ENCODE measurements around the gene MYO18B.

Gene MYO18B

DNA sequence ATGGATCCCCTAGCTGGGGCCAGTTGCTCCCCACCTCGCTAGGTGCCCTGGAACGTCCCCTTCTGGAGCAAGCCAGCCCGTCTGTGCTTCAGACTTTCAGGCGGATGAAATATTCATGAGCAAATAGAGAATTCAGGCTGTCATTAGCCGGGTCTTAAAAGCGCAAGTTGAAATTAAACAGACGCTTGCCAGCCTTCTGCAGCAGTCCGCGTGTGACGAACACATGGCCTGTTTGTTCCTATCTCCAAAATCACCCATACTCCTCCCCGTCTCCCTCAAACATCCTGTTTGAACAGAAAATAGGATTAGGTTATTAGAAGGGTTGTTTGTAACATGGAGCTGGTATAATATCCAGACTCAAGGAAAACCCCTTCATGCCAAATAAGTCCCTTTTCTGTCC lies 38.7 kb downstream of the MYO18B start:
- peak; percentile 30 for DNase-seq

- DNase-seq = no peak
Measured at GRCh38 chr22:25781801-25782200, 39.8 kb downstream of the MYO18B start.

- DNase-seq = no peak
Measured at GRCh38 chr22:25782831-25783230, 40.8 kb downstream of the MYO18B start.

DNA sequence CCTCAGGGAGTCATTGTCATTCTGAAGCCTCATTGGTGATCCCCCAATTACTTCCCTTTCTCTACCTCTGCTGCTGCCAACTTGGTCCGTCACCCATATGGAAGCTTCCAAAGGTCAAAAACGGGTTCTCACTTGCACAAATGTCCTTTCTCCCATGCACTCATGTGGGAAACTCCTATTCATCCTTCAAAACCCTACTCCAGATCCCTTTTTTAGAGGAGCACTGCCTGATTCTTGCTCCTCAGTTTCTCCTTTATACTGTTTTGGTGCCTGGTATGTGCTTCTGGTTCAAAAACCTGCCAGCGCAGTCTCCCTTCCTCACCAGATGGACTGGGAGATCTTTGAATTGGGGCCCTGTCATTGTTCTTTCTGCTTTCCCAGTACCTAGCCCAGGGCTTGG lies 41.9 kb downstream of the MYO18B start:
- no peak for DNase-seq

DNA sequence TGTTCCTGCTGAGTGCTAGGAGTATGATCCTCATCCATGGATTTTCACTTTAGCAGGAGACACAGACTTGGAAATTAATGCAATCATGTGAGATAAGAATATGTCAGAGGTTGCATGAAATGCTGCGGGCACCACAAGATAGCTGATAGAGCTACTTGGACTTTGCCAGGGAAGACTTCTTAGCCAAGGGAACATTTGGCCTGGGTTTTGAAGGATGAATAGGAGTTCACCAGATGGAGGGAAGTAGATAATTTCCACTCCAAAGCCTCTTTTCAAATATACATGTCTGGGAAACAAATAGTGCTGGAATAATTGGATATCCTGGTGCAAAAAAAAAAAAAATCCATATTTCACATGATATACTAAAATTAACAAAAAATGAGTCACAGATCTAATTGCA lies 44.2 kb downstream of the MYO18B start:
- no peak for DNase-seq

DNA sequence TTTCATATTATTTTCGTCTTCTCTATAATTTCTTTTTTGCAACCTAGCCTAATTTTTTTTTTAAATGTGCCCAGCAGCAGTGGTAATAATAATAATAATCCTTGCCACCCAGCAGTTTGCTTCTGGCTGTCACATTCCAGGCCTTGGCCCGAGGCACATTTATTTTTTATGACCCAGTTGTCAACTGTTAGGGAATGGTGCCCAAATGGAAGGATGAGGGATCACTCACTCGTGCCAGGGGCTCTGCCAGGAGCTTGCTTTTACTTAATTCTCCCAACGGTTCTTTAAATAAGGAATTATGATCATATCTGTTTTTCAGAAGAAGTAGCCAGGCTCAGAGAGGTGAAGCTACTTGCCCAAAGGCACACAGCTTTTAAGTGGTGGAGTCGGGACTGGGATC lies 49.6 kb downstream of the MYO18B start:
- DNase-seq = no peak

- peak; percentile 25 for DNase-seq
Measured at GRCh38 chr22:25795478-25795877, 53.5 kb downstream of the MYO18B start.

- no peak for DNase-seq
Measured at GRCh38 chr22:25797498-25798290, 55.7 kb downstream of the MYO18B start.

GRCh38 chr22:25800766-25801165 lies 58.8 kb downstream of the MYO18B start:
- DNase-seq = no peak

GRCh38 chr22:25802018-25802417 lies 60.0 kb downstream of the MYO18B start:
- no peak for DNase-seq

DNA sequence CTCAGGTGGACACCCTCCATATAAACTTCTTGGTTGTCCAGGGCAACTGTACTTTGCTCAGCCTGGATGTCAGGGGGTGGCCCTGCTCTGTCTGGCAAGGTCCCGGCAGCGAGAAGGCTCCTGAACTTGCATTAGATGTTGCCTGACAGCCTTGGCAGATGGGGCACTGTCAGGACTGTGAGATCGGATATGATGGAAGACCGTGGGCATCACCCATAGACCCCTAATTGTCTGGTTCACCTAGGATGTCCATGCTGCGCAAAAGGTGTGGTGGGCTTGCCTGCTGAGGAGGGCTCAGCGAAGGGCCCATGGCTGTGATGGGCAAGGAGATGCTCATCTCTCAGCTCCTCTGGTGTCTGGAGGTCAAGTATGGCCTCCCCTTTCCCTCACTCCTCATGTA lies 62.7 kb downstream of the MYO18B start:
- no peak for DNase-seq

GRCh38 chr22:25806579-25806978 lies 64.6 kb downstream of the MYO18B start:
- DNase-seq = no peak

- DNase-seq = no peak
Measured at GRCh38 chr22:25814685-25815084, 72.7 kb downstream of the MYO18B start.

GRCh38 chr22:25815561-25815960 lies 73.6 kb downstream of the MYO18B start:
- DNase-seq = no peak

DNA sequence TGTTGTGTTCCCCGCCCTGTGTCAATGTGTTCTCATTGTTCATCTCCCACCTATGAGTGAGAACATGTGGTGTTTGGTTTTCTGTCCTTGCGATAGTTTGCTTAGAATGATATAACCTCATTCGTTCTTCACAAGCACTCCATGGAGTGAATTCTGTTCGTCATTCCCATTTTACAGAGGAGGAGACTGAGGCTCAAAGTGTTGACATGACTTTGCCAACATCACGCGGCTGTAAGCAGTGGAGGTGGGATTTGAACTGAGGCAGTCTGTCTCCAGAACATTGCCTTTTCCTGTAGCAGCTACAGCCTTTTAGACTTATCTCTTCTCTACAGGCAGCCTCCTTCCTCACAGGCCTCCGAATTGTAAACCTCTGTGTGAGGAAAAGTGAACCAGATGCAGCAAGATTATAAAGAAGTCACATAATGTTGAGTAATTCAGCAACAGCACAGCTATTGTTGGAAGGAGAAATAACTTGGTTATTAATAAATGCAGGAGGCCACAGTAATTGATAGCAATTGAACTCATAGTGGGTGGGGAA lies 74.6 kb downstream of the MYO18B start:
- DNase-seq = no peak

DNA sequence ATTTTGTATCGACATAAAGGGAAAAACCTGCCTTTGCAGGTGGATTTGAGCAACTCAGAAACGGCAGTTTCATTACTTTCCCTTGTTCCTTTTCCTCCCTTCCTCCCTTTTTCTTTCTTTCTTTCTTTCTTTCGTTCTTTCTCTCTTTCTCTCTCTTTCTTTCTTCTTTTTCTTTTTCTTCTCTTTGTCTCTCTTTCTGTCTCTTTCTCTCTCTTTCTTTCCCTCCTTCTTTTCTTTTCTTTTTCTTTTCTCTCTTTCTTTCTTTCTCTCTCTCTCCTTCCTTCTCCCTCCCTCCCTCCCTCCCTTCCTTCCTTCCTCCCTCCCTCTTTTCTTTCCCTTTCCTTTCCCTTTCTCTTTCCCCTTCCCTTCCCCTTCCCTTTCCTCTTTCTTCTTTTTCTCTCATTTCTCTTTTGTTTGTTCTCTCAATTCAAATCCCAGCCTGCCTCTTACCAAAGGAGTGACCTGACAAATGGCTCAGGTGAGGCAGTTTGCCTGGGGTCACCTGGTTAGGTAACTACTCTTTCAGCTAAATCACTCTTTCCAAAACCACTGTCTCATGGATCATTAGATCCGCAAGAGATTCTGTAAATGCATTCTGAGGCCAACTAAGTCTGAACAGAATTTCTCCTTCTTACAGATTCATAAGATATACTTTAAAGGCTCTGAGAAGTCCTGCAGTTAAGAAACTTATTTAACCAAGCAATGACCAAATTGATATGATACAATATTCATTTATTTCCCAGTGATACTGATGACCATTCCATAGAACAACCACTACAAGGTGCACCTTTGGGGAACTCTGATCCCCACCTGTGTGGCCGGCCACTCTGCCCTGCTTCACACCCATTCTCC lies 75.3 kb downstream of the MYO18B start:
- DNase-seq = no peak

DNA sequence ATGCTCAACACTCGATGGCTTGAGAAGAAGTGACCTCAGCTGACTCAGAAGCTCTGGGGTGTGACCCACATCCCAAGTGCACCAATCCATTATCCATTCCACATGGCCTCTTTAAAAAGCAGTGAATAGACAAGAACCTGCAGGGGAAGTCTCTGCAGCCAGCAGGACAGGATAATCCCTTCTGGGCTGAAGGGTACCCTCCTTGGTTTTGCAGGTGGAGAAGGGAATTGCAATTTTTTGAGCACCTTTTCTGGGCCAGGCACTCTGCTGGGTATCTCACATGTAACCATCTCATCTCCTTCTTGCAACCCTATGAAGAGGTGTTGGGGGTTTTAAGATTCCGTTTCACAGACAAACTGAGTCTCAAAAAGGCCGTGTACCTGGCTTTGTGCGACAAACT lies 76.6 kb downstream of the MYO18B start:
- DNase-seq = no peak

- DNase-seq = no peak
Measured at GRCh38 chr22:25822344-25822743, 80.4 kb downstream of the MYO18B start.

DNA sequence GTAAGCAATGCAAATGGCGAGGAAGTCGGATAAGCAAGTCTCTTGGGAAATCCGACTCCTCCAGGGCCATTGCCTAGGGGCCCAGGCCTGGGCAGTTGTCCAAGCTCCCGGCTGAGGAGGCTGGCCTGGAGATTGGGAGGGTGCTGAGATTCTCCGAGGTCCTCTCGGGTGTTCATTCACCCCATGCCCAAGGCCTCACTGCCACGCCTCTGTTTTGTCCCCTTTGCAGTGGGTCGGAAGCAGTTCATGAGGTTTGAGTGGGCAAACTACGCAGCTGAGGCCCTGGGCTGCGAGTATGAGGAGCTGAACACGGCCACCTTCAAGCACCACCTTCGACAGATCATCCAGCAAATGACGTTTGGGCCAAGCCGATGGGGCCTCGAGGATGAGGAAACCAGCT lies 81.3 kb downstream of the MYO18B start:
- no peak for DNase-seq

DNA sequence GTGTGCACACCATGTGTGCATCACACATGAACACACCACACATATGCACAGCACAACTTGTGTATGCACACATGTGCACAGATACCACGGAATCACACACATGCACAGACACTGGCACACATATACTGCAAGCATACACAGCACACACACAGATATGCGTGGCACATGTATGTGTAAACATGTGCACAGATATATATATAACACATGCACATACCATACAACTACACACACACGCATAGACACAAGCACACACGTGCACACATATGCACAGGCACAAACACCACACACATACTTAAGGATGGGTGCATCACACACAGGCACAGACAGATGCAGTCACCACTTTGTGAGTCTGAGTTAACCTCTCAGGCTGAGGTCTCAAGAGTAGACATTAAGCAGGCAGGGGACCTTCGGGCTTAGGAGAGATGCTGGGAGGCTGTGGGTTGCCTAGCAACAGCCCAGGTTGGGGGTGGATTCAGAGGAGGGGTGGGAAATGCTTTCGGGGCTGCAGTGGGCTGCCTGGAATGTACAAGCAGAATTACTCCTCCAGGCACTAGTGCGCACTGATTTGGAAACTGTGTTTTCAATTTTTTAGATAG lies 82.9 kb downstream of the MYO18B start:
- no peak for DNase-seq

- no peak for DNase-seq
Measured at GRCh38 chr22:25827415-25827814, 85.4 kb downstream of the MYO18B start.

DNA sequence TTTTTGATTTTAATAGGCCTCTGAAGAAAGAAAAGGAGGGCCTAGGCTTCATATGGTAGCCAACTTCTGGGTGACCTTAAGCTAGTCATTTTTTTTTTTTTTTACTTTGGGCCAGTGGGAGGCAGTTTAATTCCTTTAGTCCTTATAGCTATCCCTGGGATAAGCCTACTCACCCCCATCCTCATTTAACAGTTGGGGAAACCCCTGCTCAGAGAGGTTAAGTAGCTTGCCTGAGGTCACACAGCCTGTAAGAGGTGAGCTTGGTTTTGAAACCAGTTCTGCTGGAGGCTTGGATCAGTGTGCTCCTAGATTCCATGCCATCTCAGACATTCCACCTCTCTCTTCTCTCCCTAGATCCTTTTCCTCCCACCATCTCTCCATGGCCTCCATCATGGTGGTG lies 86.4 kb downstream of the MYO18B start:
- no peak for DNase-seq

DNA sequence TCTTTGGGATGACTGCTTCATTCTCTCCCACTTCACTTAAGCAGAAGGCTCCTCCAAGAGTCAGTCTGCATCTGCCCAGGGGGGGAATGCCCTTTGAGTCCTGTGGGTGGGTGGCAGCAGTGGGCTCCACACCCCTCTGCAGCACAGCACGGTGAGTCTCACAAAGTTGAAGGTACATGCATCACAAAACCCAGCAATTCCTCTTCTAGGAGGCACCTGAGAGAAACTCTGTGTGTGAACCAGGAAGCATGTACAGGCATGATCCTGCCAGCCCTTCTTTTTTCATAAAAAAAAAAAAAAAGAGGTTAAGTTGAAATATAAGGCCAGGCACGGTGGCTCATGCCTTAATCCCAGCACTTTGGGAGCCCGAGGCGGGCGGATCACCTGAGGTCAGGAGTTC lies 87.2 kb downstream of the MYO18B start:
- no peak for DNase-seq
